ENCODE measurements around the gene C2. TPM values are rescaled to one million over a fixed set of nuclear protein-coding genes. Genes with fewer than 3 reads are reported as not detected.

The C2 gene
- total and polyA plus RNA-seq, 3 donors from 2014 or later: 5.1 to 24.8 (median 6.3) TPM

- Histone ChIP-seq H3K4me1 (peaks cover 2% of the 10 kb centered on the region), H3K27ac (no peak overlapping the region), H3K9me3 (no peaks in the 10 kb centered on the region), H3K27me3 (no peaks in the 10 kb centered on the region), H3K36me3 (ENCODE audit: low read depth, missing control alignments) (no peaks in the 10 kb centered on the region), H3K4me3 (no peak overlapping the region)
- 96 to 97% methylated on average over 13 to 16 of the region's 19 CpGs for WGBS, 2 donors
- TF ChIP-seq POLR2A (IDR thresholded peaks at IDR 0.05): no peak
- TF ChIP-seq CTCF (IDR thresholded peaks at IDR 0.05): no peak
- intact Hi-C loops (cut with DNase I; ENCODE audit: low total_unique reads): no loop called here
- no peak for DNase-seq
Measured at GRCh38 chr6:31963921-31964320, 36.4 kb downstream of the C2 start.

- DNase-seq: no peak
- Histone ChIP-seq H3K4me3 (no peak overlapping the region), H3K27ac (no peak overlapping the region), H3K9me3 (no peaks in the 10 kb centered on the region), H3K4me1 (no peaks in the 10 kb centered on the region), H3K36me3 (ENCODE audit: low read depth, missing control alignments) (no peaks in the 10 kb centered on the region), H3K27me3 (no peaks in the 10 kb centered on the region)
- no peak for TF ChIP-seq CTCF (IDR thresholded peaks at IDR 0.05)
- no peak for TF ChIP-seq POLR2A (IDR thresholded peaks at IDR 0.05)
- intact Hi-C loops (cut with DNase I; ENCODE audit: low total_unique reads): no loop called here
- WGBS, 2 donors: 76 to 92% methylated on average over 12 to 13 of the region's 13 CpGs
Measured at GRCh38 chr6:31965700-31966099, 38.2 kb downstream of the C2 start.

- Histone ChIP-seq H3K4me3 (no peak overlapping the region), H3K36me3 (ENCODE audit: low read depth, missing control alignments) (no peaks in the 10 kb centered on the region), H3K9me3 (no peaks in the 10 kb centered on the region), H3K27me3 (no peaks in the 10 kb centered on the region), H3K4me1 (peaks cover 8% of the 10 kb centered on the region), H3K27ac (no peak overlapping the region)
- no peak for DNase-seq
- 88 to 91% methylated on average over 4 to 7 of the region's 7 CpGs for WGBS, 2 donors
- TF ChIP-seq CTCF (IDR thresholded peaks at IDR 0.05) (no peak), POLR2A (IDR thresholded peaks at IDR 0.05) (no peak)
- intact Hi-C loops (cut with DNase I; ENCODE audit: low total_unique reads): no loop called here
Measured at GRCh38 chr6:31966506-31966905, 39.0 kb downstream of the C2 start.

- no peak overlapping the region for H3K4me3 ChIP-seq
- no peak for TF ChIP-seq CTCF (IDR thresholded peaks at IDR 0.05)
- no peak for TF ChIP-seq POLR2A (IDR thresholded peaks at IDR 0.05)
- H3K9me3 ChIP-seq: no peaks in the 10 kb centered on the region
- peaks cover 10% of the 10 kb centered on the region for H3K4me1 ChIP-seq
- DNase-seq: no peak
- no peaks in the 10 kb centered on the region for H3K36me3 ChIP-seq (ENCODE audit: low read depth, missing control alignments)
- H3K27ac ChIP-seq: no peak overlapping the region
- intact Hi-C loops (cut with DNase I; ENCODE audit: low total_unique reads): no loop called here
- 86 to 88% methylated on average over 10 of the region's 10 CpGs for WGBS, 2 donors
- H3K27me3 ChIP-seq: no peaks in the 10 kb centered on the region
Measured at GRCh38 chr6:31966997-31967925, 39.7 kb downstream of the C2 start.

- no peaks in the 10 kb centered on the region for H3K9me3 ChIP-seq
- H3K4me1 ChIP-seq: peaks cover 13% of the 10 kb centered on the region
- no peak overlapping the region for H3K27ac ChIP-seq
- TF ChIP-seq POLR2A (IDR thresholded peaks at IDR 0.05) (no peak), CTCF (IDR thresholded peaks at IDR 0.05) (no peak)
- WGBS, 2 donors: 85 to 92% methylated on average over 2 to 3 of the region's 3 CpGs
- no peak overlapping the region for H3K4me3 ChIP-seq
- no peaks in the 10 kb centered on the region for H3K27me3 ChIP-seq
- DNase-seq: no peak
- no peaks in the 10 kb centered on the region for H3K36me3 ChIP-seq (ENCODE audit: low read depth, missing control alignments)
- intact Hi-C loops (cut with DNase I; ENCODE audit: low total_unique reads): no loop called here
Measured at GRCh38 chr6:31967926-31968320, 40.4 kb downstream of the C2 start.
